Immature natural killer cell (primary cell): Measurements from ENCODE around the gene METRN. TPM values are rescaled to one million over a fixed set of nuclear protein-coding genes. Genes with fewer than 3 reads are reported as not detected.

Experiments used
- DNase-seq, 3 donors: peaks; one replicate each; pipeline ENCODE4 v3.0.0; 2022; ENCODE audit warnings: mixed read lengths in 1 of 3
- H3K27ac Mint-ChIP-seq, 6 donors: one replicate each; pipeline ENCODE4 v1.8.0; 2020; ENCODE audit warnings: mixed read lengths in 6 of 6, mild to moderate bottlenecking in 5 of 6, inconsistent platforms in 4 of 6, moderate library complexity in 3 of 6
- H3K27me3 Mint-ChIP-seq, 3 donors: one replicate each; pipeline ENCODE4 v1.8.0; 2020 to 2021; ENCODE audit warnings: low read depth in 3 of 3, mild to moderate bottlenecking in 3 of 3, mixed read lengths in 3 of 3, moderate library complexity in 3 of 3, inconsistent platforms in 1 of 3
- H3K36me3 Mint-ChIP-seq, 3 donors: one replicate each; pipeline ENCODE4 v1.8.0; 2020; ENCODE audit warnings: mixed read lengths in 3 of 3, inconsistent platforms in 2 of 3, mild to moderate bottlenecking in 2 of 3
- H3K4me1 Mint-ChIP-seq, 2 donors: one replicate each; pipeline ENCODE4 v1.8.0; 2020; ENCODE audit warnings: inconsistent platforms in 2 of 2, mild to moderate bottlenecking in 2 of 2, mixed read lengths in 2 of 2, moderate library complexity in 1 of 2
- H3K4me3 Mint-ChIP-seq, 5 donors: one replicate each; pipeline ENCODE4 v1.8.0; 2020; ENCODE audit warnings: mild to moderate bottlenecking in 5 of 5, mixed read lengths in 5 of 5, inconsistent platforms in 3 of 5, moderate library complexity in 3 of 5
- H3K9me3 Mint-ChIP-seq, 6 donors: one replicate each; pipeline ENCODE4 v1.8.0; 2020; ENCODE audit warnings: mild to moderate bottlenecking in 6 of 6, mixed read lengths in 6 of 6, inconsistent platforms in 4 of 6, moderate library complexity in 3 of 6
- polyA plus RNA-seq, 3 donors: library from polyadenylated mRNA; unstranded; fragments of 300-500 nt; fragmentation: Illumina TruSeq; gene quantifications; one replicate each; pipeline ENCODE4 v1.2.3, GENCODE V29; 2021

METRN gene
- polyA plus RNA-seq, 3 donors from 2014 or later, result 29.6 to 61.7 (median 45.4) TPM

DNA sequence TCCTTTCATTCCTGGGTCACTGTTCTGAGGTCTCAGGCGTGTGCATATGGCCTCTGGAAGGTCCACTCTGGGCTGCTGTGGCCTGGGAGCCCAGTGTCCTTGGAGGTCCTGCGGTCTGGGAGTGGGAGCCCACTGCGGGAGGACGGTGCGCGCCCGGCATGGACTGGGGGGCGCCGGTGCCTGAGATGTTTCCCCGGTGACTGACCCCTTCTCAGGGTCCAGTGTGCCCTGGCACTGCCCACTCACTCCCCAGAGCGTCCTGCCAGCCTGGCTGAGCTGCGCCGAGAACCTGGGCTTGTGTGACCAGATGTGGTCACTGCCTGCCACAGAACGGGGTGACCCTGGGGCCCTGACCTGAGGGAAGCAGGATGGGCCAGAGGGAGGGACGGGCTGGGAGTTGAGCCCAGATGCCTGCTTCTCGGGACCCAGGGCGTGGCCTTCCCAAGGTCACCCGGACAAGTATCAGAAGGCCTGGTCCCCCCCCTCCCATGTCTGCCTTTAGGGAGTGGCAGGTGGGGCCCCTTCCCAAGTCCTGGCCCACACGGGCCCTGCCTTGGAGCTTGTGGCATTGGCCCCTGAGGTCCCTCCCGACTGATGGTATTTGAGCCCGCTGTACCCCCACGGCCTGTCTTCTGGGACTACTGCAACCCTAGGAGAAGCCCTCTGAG lies 40.6 kb upstream of the METRN start:
- no peak overlapping the region for H3K27ac Mint-ChIP-seq
- no peak overlapping the region for H3K4me3 Mint-ChIP-seq
- no peaks in the 10 kb centered on the region for H3K36me3 Mint-ChIP-seq
- H3K27me3 Mint-ChIP-seq, result peaks cover 0 to 8% (median 5%) of the 10 kb centered on the region in 3 donors
- peaks cover 0 to 12% of the 10 kb centered on the region in 2 donors for H3K4me1 Mint-ChIP-seq
- no peak for DNase-seq
- H3K9me3 Mint-ChIP-seq, result no peaks in the 10 kb centered on the region

DNA sequence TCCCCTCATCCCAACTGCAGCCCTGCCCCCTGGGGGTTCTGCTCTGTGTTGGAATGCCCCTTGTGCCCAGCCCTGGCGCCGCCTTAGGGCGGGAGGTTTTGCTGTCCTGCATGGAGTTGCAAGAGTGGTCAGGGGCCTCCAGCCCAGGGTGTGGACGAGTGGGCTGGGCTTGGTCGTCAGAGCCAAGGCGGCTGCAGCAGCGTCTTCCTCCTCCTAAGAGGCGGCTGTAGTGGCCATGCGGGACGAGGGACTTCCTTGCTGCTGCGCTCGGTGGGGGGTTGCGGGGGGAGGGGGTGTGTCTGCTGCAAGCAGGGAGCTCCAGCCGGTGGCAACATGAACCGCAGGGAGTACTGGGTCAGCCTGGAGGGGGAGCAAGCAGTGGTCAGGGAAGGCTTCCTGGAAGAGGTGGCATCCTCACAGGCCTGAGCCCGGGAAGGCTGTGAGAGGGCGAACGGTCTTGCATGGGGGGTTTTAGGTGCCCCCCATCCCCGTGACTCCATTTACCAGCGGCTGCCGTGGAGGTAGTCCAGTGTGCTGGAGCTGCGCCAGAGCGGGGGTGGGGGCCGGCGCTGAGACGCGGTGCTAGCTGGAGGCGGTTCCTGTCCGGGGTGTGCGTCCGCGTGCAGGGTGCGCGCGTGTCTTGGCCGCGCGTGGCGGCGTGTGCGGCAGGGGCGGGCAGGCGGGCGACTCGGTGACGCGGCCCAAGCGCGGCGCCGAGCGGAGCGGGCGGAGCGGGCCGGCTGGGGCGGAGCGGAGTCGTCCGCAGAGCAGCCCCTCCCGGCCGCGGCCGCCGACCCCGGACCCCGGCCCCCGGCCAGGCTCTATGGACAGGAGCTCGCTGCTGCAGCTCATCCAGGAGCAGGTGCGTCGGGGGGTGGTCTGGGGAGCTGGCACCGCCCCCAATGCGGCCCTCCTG lies 39.7 kb upstream of the METRN start, which contains the start of gene RHBDL1:
RHBDL1 (plus strand) TSS at position 704 of the 916 bp plus-strand sequence; CDS start at position 824, 120 bp downstream.
- Mint-ChIP-seq H3K27me3 (peaks cover 0 to 8% (median 7%) of the 10 kb centered on the region in 3 donors), H3K36me3 (no peaks in the 10 kb centered on the region), H3K4me1 (peaks cover 0 to 8% of the 10 kb centered on the region in 2 donors), H3K27ac (no peak within 1 kb of the TSS), H3K9me3 (no peaks in the 10 kb centered on the region), H3K4me3 (peak within 1 kb of the TSS in 4 of 5 donors; percentile 12 to 32 (median 16))
- peak in 1 of 3 donors; percentile 24 for DNase-seq

DNA sequence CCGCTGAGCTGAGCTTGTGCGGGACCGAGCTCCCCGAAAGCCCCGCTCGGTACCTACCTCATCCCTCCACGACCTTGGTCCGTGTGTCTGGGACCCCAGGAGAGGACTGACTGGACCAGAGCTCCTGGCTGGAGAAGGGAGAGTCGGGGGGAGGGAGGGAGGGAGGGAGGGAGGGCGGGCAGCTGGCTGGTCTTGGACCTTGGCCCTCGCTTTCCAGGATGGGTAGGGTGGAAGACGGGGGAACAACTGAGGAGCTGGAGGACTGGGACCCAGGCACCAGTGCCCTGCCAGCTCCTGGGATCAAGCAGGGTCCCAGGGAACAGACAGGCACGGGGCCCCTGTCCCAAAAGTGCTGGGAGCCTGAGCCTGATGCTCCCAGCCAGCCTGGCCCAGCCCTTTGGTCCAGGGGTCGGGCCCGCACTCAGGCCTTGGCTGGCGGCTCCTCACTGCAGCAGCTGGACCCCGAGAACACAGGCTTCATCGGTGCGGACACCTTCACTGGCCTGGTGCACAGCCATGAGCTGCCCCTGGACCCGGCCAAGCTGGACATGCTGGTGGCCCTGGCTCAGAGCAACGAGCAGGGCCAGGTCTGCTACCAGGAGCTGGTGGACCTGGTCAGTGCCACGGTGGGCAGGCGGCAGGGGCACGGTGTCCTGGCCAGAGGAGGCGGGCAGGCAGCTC lies 38.9 kb upstream of the METRN start:
- H3K27ac Mint-ChIP-seq, result no peak overlapping the region
- peaks cover 3 to 10% of the 10 kb centered on the region in 2 donors for H3K4me1 Mint-ChIP-seq
- no peaks in the 10 kb centered on the region for H3K36me3 Mint-ChIP-seq
- no peak overlapping the region for H3K4me3 Mint-ChIP-seq
- DNase-seq, result no peak
- no peaks in the 10 kb centered on the region for H3K9me3 Mint-ChIP-seq
- H3K27me3 Mint-ChIP-seq, result peaks cover 0 to 8% (median 7%) of the 10 kb centered on the region in 3 donors

DNA sequence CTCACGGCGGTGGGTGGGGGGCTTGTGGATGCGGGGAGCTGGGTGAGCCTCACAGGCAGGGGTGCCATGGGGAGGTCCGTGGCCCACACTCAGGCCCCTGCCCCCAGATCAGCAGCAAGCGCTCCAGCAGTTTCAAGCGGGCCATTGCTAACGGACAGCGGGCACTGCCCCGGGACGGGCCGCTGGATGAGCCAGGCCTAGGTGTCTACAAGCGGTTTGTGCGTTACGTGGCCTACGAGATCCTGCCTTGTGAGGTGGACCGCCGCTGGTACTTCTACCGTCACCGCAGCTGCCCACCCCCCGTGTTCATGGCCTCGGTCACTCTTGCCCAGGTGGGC lies 38.4 kb upstream of the METRN start:
- Mint-ChIP-seq H3K36me3 (no peaks in the 10 kb centered on the region), H3K4me3 (no peak overlapping the region)

DNA sequence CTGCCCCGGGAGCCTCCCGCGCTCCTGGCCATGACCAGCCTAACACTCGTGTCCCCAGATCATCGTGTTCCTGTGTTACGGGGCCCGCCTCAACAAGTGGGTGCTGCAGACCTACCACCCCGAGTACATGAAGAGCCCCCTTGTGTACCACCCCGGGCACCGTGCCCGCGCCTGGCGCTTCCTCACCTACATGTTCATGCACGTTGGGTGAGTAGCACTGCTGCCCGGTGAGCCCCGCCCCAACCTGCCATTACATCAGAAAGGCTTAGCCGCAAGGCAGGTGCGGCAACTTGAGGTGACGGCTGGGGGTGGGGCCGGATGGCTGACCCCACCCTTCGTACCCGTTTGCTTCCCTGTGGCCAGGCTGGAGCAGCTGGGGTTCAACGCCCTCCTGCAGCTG lies 38.0 kb upstream of the METRN start:
- H3K36me3 Mint-ChIP-seq, result no peaks in the 10 kb centered on the region
- peaks cover 1 to 8% (median 7%) of the 10 kb centered on the region in 3 donors for H3K27me3 Mint-ChIP-seq
- H3K4me3 Mint-ChIP-seq, result no peak overlapping the region
- no peak for DNase-seq
- H3K4me1 Mint-ChIP-seq, result peaks cover 11 to 19% of the 10 kb centered on the region in 2 donors
- H3K9me3 Mint-ChIP-seq, result no peaks in the 10 kb centered on the region
- no peak overlapping the region for H3K27ac Mint-ChIP-seq

More for the DNA sequence above, 38.4 kb upstream of the METRN start:
- no peak for DNase-seq
- H3K27ac Mint-ChIP-seq, result no peak overlapping the region
- peaks cover 7 to 15% of the 10 kb centered on the region in 2 donors for H3K4me1 Mint-ChIP-seq
- no peaks in the 10 kb centered on the region for H3K9me3 Mint-ChIP-seq
- H3K27me3 Mint-ChIP-seq, result peaks cover 0 to 8% (median 7%) of the 10 kb centered on the region in 3 donors

DNA sequence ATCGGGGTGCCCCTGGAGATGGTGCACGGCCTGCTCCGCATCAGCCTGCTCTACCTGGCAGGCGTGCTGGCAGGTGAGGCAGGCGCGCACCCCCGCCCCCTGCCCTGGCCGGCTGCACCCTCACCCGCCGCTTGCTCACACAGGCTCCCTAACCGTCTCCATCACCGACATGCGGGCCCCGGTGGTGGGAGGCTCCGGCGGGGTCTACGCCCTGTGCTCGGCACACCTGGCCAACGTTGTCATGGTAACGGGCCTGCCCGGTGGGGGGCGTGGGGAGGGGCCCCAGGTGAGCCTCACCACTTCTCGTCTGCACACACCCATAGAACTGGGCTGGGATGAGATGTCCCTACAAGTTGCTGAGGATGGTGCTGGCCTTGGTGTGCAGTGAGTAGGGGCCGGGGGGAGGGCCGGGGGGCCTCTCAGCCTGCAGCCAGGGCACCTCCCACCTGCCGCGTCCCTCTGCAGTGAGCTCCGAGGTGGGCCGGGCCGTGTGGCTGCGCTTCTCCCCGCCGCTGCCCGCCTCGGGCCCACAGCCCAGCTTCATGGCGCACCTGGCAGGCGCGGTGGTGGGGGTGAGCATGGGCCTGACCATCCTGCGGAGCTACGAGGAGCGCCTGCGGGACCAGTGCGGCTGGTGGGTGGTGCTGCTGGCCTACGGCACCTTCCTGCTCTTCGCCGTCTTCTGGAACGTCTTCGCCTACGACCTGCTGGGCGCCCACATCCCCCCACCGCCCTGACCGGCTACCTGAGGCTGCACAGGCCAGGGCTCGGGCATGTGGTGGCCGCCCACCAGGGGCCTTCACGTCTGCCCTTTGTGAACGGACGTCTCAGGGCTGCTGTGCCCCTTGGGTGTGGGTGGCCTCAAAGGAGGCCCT lies 37.4 kb upstream of the METRN start:
- DNase-seq, result no peak
- Mint-ChIP-seq H3K36me3 (peaks cover 0 to 2% (median 0%) of the 10 kb centered on the region in 3 donors), H3K9me3 (no peaks in the 10 kb centered on the region), H3K27me3 (peaks cover 6 to 8% (median 7%) of the 10 kb centered on the region in 3 donors), H3K27ac (no peak overlapping the region), H3K4me1 (peaks cover 11 to 22% of the 10 kb centered on the region in 2 donors), H3K4me3 (no peak overlapping the region)

DNA sequence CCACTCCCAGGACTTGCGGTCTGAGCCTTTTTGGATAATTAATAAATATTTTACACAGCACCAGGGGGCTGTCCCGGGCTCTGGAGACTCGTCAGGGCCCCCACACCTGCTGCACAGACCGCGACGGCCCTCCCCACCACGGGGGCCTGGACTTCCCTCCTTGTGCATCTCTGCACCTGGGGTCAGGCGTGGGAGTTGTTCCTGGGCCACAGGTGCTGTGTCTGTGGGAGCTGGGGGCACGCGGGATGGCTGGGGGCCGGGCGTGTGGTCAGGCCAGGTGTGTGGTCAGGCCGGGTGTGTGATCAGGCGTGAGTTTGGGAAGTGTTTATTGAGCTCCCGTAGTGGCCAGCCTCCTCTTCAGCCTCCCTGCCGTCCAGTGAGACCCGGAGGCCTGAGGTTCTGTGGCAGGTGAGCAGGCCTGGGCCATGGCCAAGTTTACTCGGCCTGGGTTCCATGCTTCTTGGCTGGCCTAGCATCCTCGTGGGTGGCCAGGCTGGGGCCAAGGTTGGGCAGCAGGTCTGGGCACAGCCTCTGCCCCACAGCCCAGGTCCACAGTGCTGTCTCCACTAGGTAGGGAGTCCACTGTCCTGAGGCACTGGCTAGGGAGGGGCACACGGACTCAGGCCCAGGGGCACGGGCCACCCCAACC lies 36.6 kb upstream of the METRN start:
- DNase-seq, result no peak
- Mint-ChIP-seq H3K4me1 (peaks cover 11 to 23% of the 10 kb centered on the region in 2 donors), H3K27ac (no peak overlapping the region), H3K9me3 (no peaks in the 10 kb centered on the region), H3K4me3 (no peak overlapping the region), H3K27me3 (peaks cover 7 to 8% (median 7%) of the 10 kb centered on the region in 3 donors), H3K36me3 (peaks cover 0 to 2% (median 0%) of the 10 kb centered on the region in 3 donors)

DNA sequence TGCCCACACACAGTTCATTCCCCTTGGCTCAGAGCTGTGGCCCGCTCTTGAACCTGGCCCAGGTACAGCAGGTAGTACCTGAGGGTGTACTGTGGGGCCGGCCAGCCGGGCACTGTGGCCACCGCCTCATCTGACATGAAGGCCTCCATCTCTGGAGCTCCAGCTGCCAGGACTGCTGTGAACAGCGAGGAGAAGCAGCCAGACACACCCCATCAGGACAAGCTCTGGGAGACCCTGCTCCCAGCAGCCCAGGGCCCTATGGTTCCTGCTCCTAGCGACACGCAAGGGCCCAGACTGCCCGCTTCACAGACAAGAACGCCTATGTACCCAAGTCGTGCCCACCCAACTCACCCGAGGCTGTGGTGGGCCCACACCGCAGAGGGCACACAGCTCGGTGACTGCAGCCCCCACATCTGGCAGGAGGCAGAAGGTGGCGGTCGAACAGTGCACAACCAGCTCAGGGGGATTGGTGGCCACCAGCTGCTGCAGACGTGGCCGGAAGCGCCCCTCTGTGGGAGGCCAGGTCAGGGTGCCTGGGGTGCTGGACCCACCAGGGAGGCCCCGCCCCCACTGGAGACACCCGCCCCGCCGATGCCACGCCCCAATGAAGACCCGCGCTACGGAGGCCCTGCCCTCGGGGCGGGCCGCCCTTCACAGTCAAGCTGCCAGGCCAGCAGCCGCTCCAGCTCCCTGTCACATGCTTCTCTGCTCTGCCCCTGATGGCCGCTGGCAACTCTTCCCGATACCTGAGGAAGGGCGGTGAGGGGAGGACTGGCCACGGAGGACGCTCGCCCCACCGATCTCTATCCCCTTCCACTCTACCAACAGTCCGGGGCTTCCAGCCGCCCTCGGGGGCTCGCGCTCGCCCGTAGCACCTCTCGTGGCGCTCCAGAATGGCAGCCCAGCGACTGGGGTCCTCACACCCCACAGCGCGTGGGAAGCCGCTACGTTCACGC lies 35.8 kb upstream of the METRN start:
- Mint-ChIP-seq H3K9me3 (no peaks in the 10 kb centered on the region), H3K4me1 (peaks cover 11 to 23% of the 10 kb centered on the region in 2 donors), H3K36me3 (peaks cover 0 to 2% (median 0%) of the 10 kb centered on the region in 3 donors), H3K27me3 (peaks cover 7 to 8% (median 7%) of the 10 kb centered on the region in 3 donors), H3K4me3 (peak overlapping the region; percentile 77 to 86 (median 84)), H3K27ac (peak overlapping the region in 5 of 6 donors; percentile 60 to 82 (median 78))
- DNase-seq, result peak; percentile 53 to 65 (median 57)

DNA sequence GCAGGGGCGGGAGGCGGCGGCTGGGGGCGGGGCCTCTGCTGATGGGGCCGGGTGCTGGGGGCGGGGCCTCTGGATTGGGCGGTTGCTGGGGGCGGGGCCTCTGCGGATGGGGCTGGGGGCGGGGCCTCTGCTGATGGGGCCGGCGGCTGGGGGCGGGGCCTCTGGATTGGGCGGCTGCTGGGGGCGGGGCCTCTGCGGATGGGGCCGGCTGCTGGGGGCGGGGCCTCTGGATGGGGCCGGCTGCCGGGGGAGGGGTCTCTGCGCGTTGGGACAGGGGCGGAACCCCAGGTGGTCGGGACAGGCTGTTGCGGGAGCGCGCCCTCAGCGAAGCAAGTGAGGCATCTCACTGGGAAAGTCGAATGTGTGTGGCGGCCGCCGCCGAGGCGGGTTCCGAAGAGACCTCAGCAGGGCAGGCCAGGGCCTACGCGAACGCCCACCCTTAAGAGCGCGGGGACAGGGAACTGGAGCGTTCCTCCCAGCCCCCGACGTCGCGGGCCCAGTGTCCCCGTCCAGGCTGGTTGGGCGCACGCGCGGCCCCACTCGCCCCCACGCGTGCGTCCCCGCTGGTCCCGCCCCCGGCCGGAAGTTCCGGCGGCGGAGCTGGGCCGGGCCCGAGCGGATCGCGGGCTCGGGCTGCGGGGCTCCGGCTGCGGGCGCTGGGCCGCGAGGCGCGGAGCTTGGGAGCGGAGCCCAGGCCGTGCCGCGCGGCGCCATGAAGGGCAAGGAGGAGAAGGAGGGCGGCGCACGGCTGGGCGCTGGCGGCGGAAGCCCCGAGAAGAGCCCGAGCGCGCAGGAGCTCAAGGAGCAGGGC lies 34.9 kb upstream of the METRN start, which contains the start of gene STUB1:
STUB1 (plus strand) TSS at position 597 of the 811 bp plus-strand sequence; CDS start at position 713, 116 bp downstream.
- H3K27ac Mint-ChIP-seq, result peak within 1 kb of the TSS in 4 of 6 donors; percentile 60 to 82 (median 76)
- peak; percentile 85 to 88 (median 87) for DNase-seq
- H3K4me1 Mint-ChIP-seq, result peaks cover 11 to 24% of the 10 kb centered on the region in 2 donors
- no peaks in the 10 kb centered on the region for H3K9me3 Mint-ChIP-seq
- peaks cover 7 to 11% (median 7%) of the 10 kb centered on the region in 3 donors for H3K27me3 Mint-ChIP-seq
- H3K36me3 Mint-ChIP-seq, result peaks cover 0 to 2% (median 0%) of the 10 kb centered on the region in 3 donors
- peak within 1 kb of the TSS; percentile 69 to 86 (median 81) for H3K4me3 Mint-ChIP-seq

DNA sequence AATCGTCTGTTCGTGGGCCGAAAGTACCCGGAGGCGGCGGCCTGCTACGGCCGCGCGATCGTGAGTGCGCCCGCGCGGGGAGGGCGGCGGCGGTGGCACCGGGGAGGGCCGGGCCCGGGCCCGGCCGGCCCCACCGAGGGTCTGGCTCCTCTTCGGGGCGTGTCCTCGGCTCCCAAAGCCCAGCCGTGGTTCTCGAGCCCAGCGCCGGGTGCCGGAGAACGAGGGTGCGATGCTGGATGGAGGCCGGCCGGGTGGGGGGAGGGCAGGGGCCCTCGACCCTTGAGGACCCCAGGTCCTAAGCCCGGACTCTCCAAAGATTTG lies 34.3 kb upstream of the METRN start:
- Mint-ChIP-seq H3K4me1 (peaks cover 11 to 21% of the 10 kb centered on the region in 2 donors), H3K9me3 (no peaks in the 10 kb centered on the region), H3K4me3 (peak overlapping the region; percentile 59 to 81 (median 65)), H3K27me3 (peaks cover 4 to 7% (median 7%) of the 10 kb centered on the region in 3 donors), H3K27ac (peak overlapping the region in 1 of 6 donors; percentile 72), H3K36me3 (peaks cover 0 to 2% (median 0%) of the 10 kb centered on the region in 3 donors)
- DNase-seq, result no peak
